ENCODE results near the gene EMC6.
A peak's percentile ranks its signal among the peaks of the same experiment; 100 is the strongest.

The EMC6 gene

GRCh38 chr17:3678821-3679530 is 10.4 kb downstream of the EMC6 start:
- TF ChIP-seq Cebpa-rat (IDR thresholded peaks at IDR 0.05) = no peak
- Histone ChIP-seq H3K4me1 (peaks cover 19% of the 10 kb centered on the region), H3K36me3 (peaks cover 46% of the 10 kb centered on the region; the same call in 1 of the 2 replicates), H3K27ac (no peak overlapping the region), H3K9me3 (no peaks in the 10 kb centered on the region), H3K4me3 (no peak overlapping the region), H3K9ac (no peak overlapping the region; the same call in 1 of the 2 replicates), H4K20me1 (peaks cover 17% of the 10 kb centered on the region; the same call in 1 of the 2 replicates), H3K4me2 (no peak overlapping the region), H3K27me3 (no peaks in the 10 kb centered on the region)

DNA sequence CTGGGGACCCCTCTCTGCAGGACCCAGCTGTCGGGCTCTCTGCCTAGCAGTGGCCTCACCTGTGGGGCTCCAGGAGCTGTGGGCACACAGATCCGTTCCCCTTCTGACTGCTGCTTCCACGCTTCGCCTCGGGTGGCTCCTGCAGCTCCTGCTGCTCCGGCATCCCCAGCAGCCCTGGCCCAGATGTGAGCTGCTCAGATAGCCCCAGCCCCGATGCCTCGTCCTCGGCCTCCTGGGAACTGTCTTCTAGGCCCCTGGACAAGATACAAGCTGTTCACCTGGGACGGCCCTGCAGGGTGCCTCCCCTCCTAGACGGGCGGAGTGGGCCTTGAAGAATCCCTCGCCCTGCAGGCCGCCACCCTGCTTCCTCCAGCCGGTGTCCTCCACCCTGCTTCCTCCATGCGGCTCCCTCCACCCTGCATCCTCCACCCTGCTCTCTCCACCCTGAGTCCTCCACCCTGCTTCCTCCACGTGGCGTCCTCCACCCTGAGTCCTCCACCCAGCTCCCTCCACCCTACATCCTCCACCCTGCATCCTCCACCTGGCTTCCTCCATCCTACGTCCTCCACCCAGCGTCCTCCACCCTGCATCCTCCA is 11.0 kb downstream of the EMC6 start:
- H3K9ac ChIP-seq = no peak overlapping the region
- H3K4me1 ChIP-seq = peaks cover 26% of the 10 kb centered on the region
- H3K27me3 ChIP-seq = no peaks in the 10 kb centered on the region
- H3K4me2 ChIP-seq = no peak overlapping the region
- H3K27ac ChIP-seq = no peak overlapping the region
- H4K20me1 ChIP-seq = peaks cover 21% of the 10 kb centered on the region; the same call in 1 of the 2 replicates
- no peak overlapping the region for H3K4me3 ChIP-seq
- no peak for TF ChIP-seq Cebpa-rat (IDR thresholded peaks at IDR 0.05)
- H3K36me3 ChIP-seq = peaks cover 46% of the 10 kb centered on the region; the same call in 1 of the 2 replicates
- H3K9me3 ChIP-seq = no peaks in the 10 kb centered on the region

- no peak for TF ChIP-seq Cebpa-rat (IDR thresholded peaks at IDR 0.05)
- no peak overlapping the region for H3K9ac ChIP-seq
- no peak overlapping the region for H3K4me2 ChIP-seq
- H3K36me3 ChIP-seq = peaks cover 38% of the 10 kb centered on the region; the same call in 1 of the 2 replicates
- no peak overlapping the region for H3K27ac ChIP-seq
- H4K20me1 ChIP-seq = peaks cover 21% of the 10 kb centered on the region; the same call in 1 of the 2 replicates
- no peaks in the 10 kb centered on the region for H3K9me3 ChIP-seq
- H3K27me3 ChIP-seq = no peaks in the 10 kb centered on the region
- H3K4me3 ChIP-seq = no peak overlapping the region
- peaks cover 34% of the 10 kb centered on the region for H3K4me1 ChIP-seq
Measured at GRCh38 chr17:3681057-3681456, 12.4 kb downstream of the EMC6 start.

DNA sequence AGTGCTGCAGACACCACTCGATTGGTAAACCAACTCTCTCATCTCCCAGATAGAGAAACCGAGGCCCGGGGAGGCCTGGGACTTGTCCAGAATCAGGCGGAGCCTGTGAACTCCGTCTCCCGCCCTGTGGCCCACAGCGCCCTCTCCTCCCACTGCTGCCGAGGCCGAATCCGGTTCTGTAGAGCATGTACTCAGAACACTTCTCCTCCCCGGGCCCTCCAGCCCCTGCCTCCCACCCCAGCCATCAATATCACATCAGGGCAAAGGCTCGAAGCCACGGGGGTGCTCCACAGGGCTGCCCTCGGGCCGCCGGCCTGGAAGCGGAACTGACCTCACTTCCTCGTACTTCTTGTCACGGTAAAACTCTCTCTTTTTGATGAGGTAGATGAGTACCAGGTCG is 13.0 kb downstream of the EMC6 start:
- Histone ChIP-seq H3K4me1 (peaks cover 34% of the 10 kb centered on the region), H3K27ac (no peak overlapping the region), H3K9ac (no peak overlapping the region), H3K9me3 (no peaks in the 10 kb centered on the region), H3K4me2 (no peak overlapping the region), H3K36me3 (peaks cover 38% of the 10 kb centered on the region; the same call in 1 of the 2 replicates), H3K27me3 (no peaks in the 10 kb centered on the region), H4K20me1 (peaks cover 21% of the 10 kb centered on the region; the same call in 1 of the 2 replicates), H3K4me3 (no peak overlapping the region)
- TF ChIP-seq Cebpa-rat (IDR thresholded peaks at IDR 0.05) = no peak

DNA sequence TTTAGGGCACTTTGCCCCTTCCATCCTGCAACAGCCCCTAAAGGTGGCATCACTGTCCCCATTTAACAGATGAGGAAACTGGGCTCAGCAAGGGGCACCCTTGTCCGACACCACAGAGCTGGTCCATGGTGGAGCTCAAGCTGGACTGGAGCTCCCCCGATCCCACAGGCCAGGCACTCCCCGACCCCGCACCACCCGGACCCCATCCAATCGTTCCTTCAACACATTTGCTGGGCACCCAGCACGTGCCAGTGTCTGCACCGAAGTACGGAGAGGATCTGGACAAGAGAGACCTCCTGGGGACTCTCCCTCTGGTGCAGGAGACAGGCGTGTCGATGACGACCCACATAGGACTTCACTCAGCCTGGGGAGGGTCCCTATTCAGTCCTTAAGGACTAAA is 13.4 kb downstream of the EMC6 start:
- TF ChIP-seq Cebpa-rat (IDR thresholded peaks at IDR 0.05) = no peak
- Histone ChIP-seq H3K27ac (no peak overlapping the region), H3K4me2 (no peak overlapping the region), H3K4me3 (no peak overlapping the region), H3K36me3 (peaks cover 34% of the 10 kb centered on the region; the same call in 1 of the 2 replicates), H3K4me1 (peaks cover 34% of the 10 kb centered on the region), H3K27me3 (no peaks in the 10 kb centered on the region), H3K9me3 (no peaks in the 10 kb centered on the region), H3K9ac (no peak overlapping the region), H4K20me1 (peaks cover 21% of the 10 kb centered on the region; the same call in 1 of the 2 replicates)

DNA sequence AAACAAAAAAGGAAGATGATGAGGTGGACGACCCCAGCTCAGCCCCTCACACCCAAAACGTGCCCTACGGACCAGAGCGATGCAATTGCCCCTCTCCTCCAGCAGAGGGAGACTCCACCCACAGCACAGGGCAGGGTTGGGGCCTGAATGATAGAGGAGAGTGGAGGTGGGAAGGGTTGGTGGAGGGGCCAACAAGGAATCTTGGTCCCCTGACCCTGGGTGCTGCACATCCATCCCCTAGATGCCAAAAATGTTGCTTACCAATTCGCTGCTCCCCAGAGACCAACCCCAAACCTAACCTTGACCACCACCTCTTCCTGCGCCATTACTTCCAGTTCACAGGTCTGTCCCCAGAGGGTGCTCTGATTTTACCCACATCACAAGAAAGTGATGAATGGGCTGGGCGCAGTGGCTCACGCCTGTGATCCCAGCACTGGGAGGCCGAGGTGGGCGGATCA is 14.5 kb downstream of the EMC6 start:
- Histone ChIP-seq H3K4me3 (no peak overlapping the region), H3K9ac (no peak overlapping the region), H3K4me1 (peaks cover 36% of the 10 kb centered on the region), H3K27me3 (no peaks in the 10 kb centered on the region), H3K4me2 (peak overlapping the region; percentile 65), H3K27ac (no peak overlapping the region), H3K9me3 (no peaks in the 10 kb centered on the region), H3K36me3 (peaks cover 24% of the 10 kb centered on the region; the same call in 1 of the 2 replicates), H4K20me1 (peaks cover 21% of the 10 kb centered on the region; the same call in 1 of the 2 replicates)
- no peak for TF ChIP-seq Cebpa-rat (IDR thresholded peaks at IDR 0.05)

- H3K9ac ChIP-seq = no peak overlapping the region
- H3K9me3 ChIP-seq = no peaks in the 10 kb centered on the region
- peaks cover 57% of the 10 kb centered on the region for H3K4me1 ChIP-seq
- H3K27ac ChIP-seq = peak overlapping the region; percentile 67
- TF ChIP-seq Cebpa-rat (IDR thresholded peaks at IDR 0.05) = no peak
- no peak overlapping the region for H3K4me3 ChIP-seq
- peak overlapping the region; percentile 65 for H3K4me2 ChIP-seq
- peaks cover 7% of the 10 kb centered on the region for H4K20me1 ChIP-seq
- H3K36me3 ChIP-seq = peaks cover 12% of the 10 kb centered on the region; the same call in 1 of the 2 replicates
- no peaks in the 10 kb centered on the region for H3K27me3 ChIP-seq
Measured at GRCh38 chr17:3685174-3685573, 16.6 kb downstream of the EMC6 start.

DNA sequence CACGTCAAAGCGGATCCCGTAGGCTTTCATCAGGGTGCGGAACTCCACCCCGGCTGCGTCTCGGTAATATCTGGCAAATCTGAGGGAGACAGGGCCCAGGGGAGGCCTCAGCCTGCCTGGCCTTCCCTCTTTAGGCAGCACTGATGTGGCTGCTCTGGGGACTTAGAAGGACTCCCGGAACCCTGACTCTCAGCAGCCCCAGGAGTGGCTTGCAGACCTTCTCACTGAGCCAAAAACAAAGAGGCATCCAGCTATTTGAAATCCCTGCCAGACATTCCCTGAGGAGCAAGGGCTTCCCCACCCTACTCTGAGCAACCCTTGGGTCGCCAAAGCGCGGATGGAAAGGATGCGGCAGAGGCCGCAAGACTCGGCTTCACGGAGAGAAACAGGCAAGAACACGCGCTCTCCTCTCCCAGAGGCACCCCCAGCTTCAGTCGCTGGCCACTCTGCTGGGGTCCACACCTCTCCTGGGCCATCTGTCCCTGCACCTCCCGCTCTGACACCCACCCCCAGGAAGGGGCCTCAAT is 19.5 kb downstream of the EMC6 start:
- no peak for TF ChIP-seq Cebpa-rat (IDR thresholded peaks at IDR 0.05)
- Histone ChIP-seq H3K36me3 (peaks cover 21% of the 10 kb centered on the region; the same call in 1 of the 2 replicates), H3K4me1 (peaks cover 73% of the 10 kb centered on the region), H3K9ac (peak overlapping the region; percentile 75), H3K4me3 (peak overlapping the region; percentile 55), H3K4me2 (peak overlapping the region; percentile 94), H3K27me3 (no peaks in the 10 kb centered on the region), H3K9me3 (no peaks in the 10 kb centered on the region), H3K27ac (peak overlapping the region; percentile 90), H4K20me1 (peaks cover 20% of the 10 kb centered on the region)

DNA sequence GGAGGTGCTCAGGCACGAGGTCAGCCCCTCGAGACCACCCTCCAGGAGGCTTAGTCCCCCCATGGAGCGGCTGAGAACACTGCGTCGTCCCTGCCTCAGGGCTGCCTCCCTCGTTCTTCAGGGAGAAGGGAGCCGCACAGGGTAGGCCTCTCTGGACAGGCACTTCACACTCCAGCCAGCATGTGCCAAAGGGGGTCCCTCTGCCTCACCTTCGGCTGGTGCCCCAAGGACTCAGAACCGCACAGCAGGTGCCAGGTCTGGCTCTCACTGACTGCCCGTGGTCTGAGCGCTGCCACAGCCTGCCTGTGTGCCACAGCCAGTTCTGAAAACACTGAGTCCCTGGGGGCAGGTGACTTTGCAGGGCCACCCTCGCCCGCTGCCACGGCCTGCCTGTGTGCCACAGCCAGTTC is 20.2 kb downstream of the EMC6 start:
- peak overlapping the region; percentile 94 for H3K4me2 ChIP-seq
- peaks cover 21% of the 10 kb centered on the region; the same call in 1 of the 2 replicates for H3K36me3 ChIP-seq
- no peaks in the 10 kb centered on the region for H3K27me3 ChIP-seq
- TF ChIP-seq Cebpa-rat (IDR thresholded peaks at IDR 0.05) = no peak
- H3K4me1 ChIP-seq = peaks cover 73% of the 10 kb centered on the region
- H3K9me3 ChIP-seq = no peaks in the 10 kb centered on the region
- H3K9ac ChIP-seq = peak overlapping the region; percentile 75
- H3K27ac ChIP-seq = peak overlapping the region; percentile 90
- H3K4me3 ChIP-seq = peak overlapping the region; percentile 55; the same call in 1 of the 2 replicates
- H4K20me1 ChIP-seq = peaks cover 20% of the 10 kb centered on the region

Measured in BLaER1 (cell line).